Measurements from ENCODE around the gene AFG1L. TPM values are rescaled to one million over a fixed set of nuclear protein-coding genes. Genes with fewer than 3 reads are reported as not detected.

The AFG1L gene
- total and polyA plus RNA-seq, 4 donors: 2.7 to 2.8 (median 2.7) TPM

GRCh38 chr6:108501559-108501958 lies 206.7 kb downstream of the AFG1L start:
- Histone ChIP-seq H3K9me3 (ENCODE audit: control insufficient read depth in 4 of 4, low read length in 3 of 4) (no peaks in the 10 kb centered on the region), H3K36me3 (ENCODE audit: control insufficient read depth in 4 of 4, insufficient read depth in 3 of 4, low read depth in 1 of 4, low read length in 3 of 4) (peaks cover 0 to 2% (median 0%) of the 10 kb centered on the region in 4 donors), H3K4me3 (ENCODE audit: low read depth in 1 of 3, low read length in 3 of 3) (no peak overlapping the region), H3K27ac (ENCODE audit: low read depth in 1 of 2, low read length in 2 of 2) (no peak overlapping the region), H3K27me3 (ENCODE audit: control insufficient read depth in 4 of 4, insufficient read depth in 4 of 4, low read length in 3 of 4) (no peaks in the 10 kb centered on the region), H3K9ac (ENCODE audit: low read depth in 1 of 2, low read length in 2 of 2) (no peak overlapping the region), H3K4me1 (ENCODE audit: control insufficient read depth in 4 of 4, insufficient read depth in 4 of 4, low read length in 3 of 4) (no peaks in the 10 kb centered on the region)
- DNase-seq (ENCODE audit: low spot score): no peak
- TF ChIP-seq FOXA2 (IDR thresholded peaks at IDR 0.05) (no peak), RAD21 (IDR thresholded peaks at IDR 0.05) (no peak), NR2F2 (IDR thresholded peaks at IDR 0.05) (no peak), GABPA (IDR thresholded peaks at IDR 0.05 in 1 of 2, conservative IDR thresholded peaks at IDR 0.05 in 1 of 2) (no peak), ZBTB33 (IDR thresholded peaks at IDR 0.05) (no peak), EGR1 (IDR thresholded peaks at IDR 0.05; ENCODE audit: low read depth in 2 of 2) (no peak), FOXA1 (IDR thresholded peaks at IDR 0.05) (no peak), HNF4G (IDR thresholded peaks at IDR 0.05) (no peak), ATF3 (IDR thresholded peaks at IDR 0.05) (no peak), MAX (IDR thresholded peaks at IDR 0.05) (no peak), RXRA (IDR thresholded peaks at IDR 0.05) (no peak), YY1 (IDR thresholded peaks at IDR 0.05) (no peak), HNF4A (conservative IDR thresholded peaks at IDR 0.05) (no peak), REST (IDR thresholded peaks at IDR 0.05) (no peak)
- WGBS: 89% methylated on average over 3 of the region's 3 CpGs

- H3K27ac ChIP-seq (ENCODE audit: low read depth in 1 of 2, low read length in 2 of 2): no peak overlapping the region
- TF ChIP-seq NR2F2 (IDR thresholded peaks at IDR 0.05) (no peak), SP1 (IDR thresholded peaks at IDR 0.05) (no peak), CTCF (IDR thresholded peaks at IDR 0.05; ENCODE audit: low read depth, low read length, missing input control) (no peak), HNF4A (conservative IDR thresholded peaks at IDR 0.05) (no peak), TAF1 (conservative IDR thresholded peaks at IDR 0.05) (no peak), MAX (IDR thresholded peaks at IDR 0.05) (no peak), GABPA (IDR thresholded peaks at IDR 0.05 in 1 of 2, conservative IDR thresholded peaks at IDR 0.05 in 1 of 2) (no peak), HNF4G (IDR thresholded peaks at IDR 0.05) (no peak), REST (IDR thresholded peaks at IDR 0.05) (no peak)
- H3K4me3 ChIP-seq (ENCODE audit: low read depth in 1 of 3, low read length in 3 of 3): no peak overlapping the region
- H3K9me3 ChIP-seq (ENCODE audit: control insufficient read depth in 4 of 4, low read length in 3 of 4): no peaks in the 10 kb centered on the region
- no peaks in the 10 kb centered on the region for H3K4me1 ChIP-seq (ENCODE audit: control insufficient read depth in 4 of 4, insufficient read depth in 4 of 4, low read length in 3 of 4)
- H3K36me3 ChIP-seq (ENCODE audit: control insufficient read depth in 4 of 4, insufficient read depth in 3 of 4, low read depth in 1 of 4, low read length in 3 of 4): peaks cover 0 to 2% (median 0%) of the 10 kb centered on the region in 4 donors
- H3K27me3 ChIP-seq (ENCODE audit: control insufficient read depth in 4 of 4, insufficient read depth in 4 of 4, low read length in 3 of 4): no peaks in the 10 kb centered on the region
- 89% methylated on average over 1 of the region's 1 CpG for WGBS
- no peak overlapping the region for H3K9ac ChIP-seq (ENCODE audit: low read depth in 1 of 2, low read length in 2 of 2)
- DNase-seq (ENCODE audit: low spot score): no peak
Measured at GRCh38 chr6:108502832-108503231, 208.0 kb downstream of the AFG1L start.

All from liver (tissue), 9 donors.